HG02885 (cell line): Measurements from ENCODE around the gene USP2.
"Not testable (repeated sequence)": the region's sequence is repeated elsewhere in the genome, so short reads cannot be mapped to it uniquely, and the experiment has no call there.

ENCODE experiments used
- ATAC-seq: cut with Tn5 transposase; IDR thresholded peaks from one replicate; pipeline ENCODE4 v1.9.1; 2021; ENCODE audit warnings: mild to moderate bottlenecking; ENCODE audit not compliant: unreplicated experiment, poor library complexity

USP2 gene

DNA sequence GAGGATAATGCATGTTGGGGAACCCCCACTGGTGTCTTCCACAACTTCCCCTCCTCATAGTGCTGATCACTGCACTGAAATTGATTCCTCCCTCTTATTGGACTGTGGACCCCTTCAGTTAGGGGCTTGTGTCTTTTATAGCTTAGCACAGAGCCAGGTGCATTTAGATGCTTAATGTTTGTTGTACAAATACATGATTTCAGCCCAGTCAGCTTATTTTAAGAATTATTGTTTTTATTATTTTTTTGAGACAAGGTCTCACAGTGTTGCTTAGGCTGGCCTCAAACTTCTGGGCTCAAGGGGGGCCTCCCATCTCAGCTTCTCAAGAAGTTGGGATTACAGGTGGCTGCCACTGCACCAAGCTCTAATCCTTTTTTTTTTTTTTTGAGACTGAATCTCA is 33.2 kb upstream of the USP2 start:
- no peak for ATAC-seq

DNA sequence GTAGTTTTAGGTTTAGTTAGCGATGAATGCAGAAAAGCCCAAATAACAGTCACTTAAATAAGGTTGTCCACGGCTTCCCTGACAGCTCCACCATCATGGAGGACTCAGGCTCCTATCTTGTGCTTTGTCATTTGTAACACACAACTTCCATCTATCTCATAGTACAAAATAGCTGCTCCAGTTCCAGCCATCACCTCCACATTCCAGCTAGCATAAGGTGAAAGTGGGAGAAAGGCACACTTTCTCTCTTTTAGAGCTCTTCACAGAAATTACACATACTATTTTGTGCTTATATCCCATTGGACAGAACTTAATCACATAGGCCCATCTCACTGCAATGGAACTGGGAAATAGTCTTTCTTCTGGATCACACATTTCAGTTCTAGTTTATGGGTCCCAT is 32.8 kb upstream of the USP2 start:
- no peak for ATAC-seq

DNA sequence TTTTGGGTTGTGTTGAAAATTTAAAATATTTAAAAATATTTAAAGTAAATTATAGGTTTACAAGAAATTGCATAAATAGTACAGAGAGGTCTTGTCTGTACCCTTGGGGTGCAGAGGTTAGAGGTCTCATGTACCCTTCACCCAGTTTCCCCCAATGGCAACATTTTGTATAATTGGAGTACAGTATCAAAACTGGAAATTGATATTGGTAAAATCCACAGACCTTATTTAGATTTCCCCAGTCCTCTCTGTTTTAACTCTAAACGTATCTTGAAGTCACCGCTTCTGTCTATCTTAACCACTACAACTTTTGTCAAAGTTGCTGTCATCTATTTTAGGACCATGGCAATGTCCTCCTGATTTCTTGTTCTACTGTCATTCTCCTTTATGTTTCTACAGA is 30.6 kb upstream of the USP2 start:
- no peak for ATAC-seq

DNA sequence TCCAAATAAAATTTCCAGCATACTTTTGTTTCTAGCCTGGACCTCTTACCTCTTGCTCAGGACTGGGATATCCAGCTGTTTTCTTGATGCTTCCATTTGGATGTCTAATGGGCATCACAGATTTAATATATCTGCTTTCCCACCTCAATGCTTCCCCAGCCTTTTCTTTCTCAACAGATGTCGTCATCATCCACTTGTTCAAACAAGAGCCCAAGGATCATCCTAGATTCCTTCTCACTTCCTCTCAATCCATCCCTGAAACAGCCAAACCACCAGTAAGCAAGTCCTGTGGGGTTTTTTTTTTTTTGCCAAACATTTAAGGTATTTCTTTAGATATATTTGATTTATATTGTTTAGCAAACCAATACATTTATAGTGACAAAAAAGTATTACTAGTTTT is 29.0 kb upstream of the USP2 start:
- no peak for ATAC-seq

DNA sequence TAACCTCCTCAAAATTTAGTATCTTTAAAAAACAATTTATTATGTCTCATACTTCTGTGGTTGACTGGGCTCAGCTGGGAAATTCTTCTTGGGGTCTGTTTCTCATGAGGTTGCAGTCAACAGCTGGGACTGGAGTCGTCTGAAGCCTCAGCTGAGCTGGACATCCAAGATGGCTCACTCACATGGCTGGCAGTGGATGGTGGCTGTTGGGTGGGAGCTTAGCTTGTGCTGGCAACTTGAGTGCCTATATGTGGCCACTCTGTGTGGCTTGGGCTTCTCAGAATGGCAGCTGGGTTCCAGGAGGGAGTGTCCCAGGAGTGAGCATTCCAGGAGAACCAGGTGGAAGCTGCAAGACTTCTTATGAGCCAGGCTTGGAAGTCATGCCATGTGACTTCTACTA is 28.2 kb upstream of the USP2 start:
- ATAC-seq = no peak

DNA sequence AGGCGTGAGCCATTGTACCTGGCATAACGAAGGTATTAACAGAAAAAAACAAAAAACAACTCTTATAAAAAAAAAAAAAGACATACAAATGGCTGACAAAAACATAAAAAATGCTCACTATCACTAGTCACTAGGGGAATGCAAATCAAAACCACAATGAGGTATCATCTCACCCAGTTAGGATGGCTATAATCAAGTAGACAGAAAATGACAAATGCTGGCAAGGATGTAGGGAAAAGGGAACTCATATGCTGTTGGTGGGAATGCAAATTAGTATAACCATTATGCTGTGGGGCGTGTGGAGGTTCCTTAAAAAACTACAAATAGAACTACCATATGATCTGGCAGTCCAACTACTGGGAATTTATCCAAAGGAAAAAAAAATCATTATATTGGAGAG is 24.5 kb upstream of the USP2 start:
- no peak for ATAC-seq

DNA sequence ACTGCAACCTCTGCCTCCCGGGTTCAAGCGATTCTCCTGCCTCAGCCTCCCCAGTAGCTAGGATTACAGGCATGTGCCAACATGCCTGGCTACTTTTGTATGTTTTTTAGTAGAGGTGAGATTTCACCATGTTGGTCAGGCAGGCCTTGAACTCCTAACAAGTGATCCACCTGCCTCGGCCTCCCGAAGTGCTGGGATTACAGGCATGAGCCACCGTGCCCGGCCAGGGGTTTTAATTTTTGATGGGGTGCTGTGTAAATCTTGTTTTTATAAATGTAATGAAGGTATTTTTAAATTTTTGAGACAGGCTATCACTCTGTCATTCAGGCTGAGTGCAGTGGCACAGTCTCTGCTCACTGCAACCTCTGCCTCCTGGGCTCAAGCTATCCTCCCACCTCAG is 24.0 kb upstream of the USP2 start:
- ATAC-seq = not testable (repeated sequence)

DNA sequence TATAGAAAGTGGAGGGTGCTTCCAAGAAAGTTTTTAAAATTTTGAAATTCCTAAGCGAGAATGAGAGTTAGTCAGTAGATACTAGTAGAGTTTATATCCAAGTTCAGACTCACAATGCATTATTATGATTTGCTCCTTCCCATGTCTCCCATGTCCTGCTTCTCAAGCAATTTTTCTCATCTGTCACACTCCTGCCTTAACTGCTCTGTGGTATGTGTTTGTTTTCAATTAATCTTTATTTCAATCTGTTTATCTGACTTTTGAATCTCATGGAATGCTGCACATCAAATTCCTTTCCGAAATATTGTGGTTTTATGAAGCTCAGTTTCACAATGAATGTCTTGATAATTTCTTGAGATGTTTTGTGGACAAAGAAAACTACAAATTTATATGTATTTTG is 23.4 kb upstream of the USP2 start:
- ATAC-seq = no peak

DNA sequence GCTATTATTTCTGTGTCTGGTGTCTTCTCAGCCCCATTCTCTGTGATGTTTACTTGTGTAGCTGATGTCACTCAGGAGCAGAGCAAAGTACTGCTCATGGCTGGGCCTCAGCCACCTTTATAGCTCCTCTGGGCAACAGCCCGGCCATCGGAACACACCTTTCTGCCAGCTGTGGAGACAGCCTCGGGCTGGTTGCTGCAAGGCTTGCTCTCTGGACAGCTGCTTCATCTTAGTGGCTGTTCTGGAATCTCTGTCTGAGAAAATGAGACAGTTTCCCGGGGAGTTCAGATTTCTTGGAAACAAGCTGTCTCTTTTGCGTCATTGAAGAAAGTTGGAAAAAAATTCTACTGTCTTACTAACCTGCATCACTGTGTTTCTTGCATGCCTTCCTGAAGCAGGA is 21.5 kb upstream of the USP2 start:
- no peak for ATAC-seq

DNA sequence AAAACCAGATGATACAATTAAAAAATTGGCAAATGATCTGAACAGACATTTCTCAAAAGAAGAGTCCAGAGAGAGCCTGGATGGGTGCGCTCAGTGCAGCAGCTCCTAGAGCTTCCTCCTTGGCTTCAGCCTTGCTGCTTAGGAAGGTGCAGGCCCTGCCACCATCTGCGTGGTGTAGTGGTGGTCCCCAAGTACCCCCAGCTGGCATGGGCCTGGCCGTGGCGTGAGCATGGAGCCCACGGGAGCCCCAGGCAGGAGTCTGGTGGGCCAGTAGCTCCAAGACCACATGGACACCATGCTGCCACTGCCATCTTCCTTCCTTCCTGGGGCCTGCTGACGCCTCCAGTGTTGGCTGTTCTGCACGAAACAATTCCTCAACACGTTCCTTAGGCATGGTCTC is 21.0 kb upstream of the USP2 start:
- ATAC-seq = no peak

DNA sequence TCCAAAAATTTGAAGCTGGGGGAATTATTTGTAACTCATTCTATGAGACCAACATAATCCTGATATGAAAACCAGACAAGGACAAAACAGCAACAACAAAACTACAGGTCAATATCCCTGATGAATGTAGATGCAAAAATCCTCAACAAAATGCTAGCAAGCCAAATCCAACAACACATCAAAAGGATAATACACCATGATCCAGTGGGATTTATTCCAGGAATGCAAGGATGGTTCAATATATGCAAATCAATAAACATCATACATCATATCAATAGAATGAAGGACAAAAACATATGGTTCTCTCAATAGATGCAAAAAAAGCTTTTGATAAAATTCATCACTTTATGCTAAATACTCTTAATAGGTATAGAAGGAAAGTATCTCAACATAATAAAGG is 19.4 kb upstream of the USP2 start:
- no peak for ATAC-seq

DNA sequence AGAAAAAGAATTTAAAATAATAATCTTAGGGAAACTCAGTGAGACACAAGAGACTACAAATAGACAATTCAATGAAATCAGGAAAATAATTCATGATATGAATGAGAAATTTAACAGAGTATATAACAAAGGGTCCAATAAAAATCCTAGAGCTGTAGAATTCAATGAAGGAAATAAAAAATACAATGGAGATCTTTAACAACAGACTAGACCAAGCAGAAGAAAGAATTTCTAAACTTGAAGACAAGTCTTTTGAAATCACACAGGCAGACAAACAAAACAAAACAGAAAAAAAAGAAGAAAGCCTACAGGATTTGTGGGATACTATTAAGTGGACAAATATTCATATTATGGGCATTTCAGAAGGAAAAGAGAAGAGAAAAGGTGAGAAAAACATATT is 16.2 kb upstream of the USP2 start:
- ATAC-seq = no peak

DNA sequence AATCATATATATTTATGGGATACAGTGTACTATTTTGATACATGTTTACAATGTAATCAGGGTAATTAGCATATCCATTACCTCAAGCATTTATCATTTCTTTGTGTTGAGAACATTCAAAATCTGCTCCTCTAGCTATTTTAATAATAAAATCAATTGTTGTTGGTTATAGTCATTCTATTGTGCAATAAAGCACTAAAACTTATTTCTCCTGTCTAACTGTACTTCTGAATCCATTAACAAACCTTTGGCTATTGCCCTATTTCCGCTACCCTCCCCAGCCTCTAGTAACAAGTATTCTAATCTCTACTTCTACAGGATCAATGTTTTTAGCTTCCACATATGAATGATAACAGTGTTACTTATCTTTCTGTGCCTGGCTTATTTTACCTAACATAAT is 15.3 kb upstream of the USP2 start:
- ATAC-seq = no peak

DNA sequence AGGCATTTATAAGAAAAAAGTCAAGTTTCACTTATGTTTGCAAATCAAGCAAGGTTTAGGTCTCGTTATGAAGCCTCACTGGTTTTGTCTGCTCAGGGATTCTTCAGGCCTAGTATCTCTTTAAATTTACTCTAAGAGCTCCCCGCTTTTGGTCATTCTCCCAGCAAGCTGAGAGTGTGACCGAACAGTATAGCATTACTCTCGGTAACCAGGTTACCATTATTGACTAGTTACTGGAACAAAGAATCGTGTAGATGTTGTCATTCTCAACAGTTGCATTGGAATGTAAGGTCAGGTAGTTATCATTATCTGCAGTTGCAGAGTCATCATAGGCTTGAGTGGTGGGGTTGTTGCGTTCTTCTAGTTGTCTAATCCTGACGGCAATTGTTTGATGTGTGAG is 9.8 kb upstream of the USP2 start:
- no peak for ATAC-seq

DNA sequence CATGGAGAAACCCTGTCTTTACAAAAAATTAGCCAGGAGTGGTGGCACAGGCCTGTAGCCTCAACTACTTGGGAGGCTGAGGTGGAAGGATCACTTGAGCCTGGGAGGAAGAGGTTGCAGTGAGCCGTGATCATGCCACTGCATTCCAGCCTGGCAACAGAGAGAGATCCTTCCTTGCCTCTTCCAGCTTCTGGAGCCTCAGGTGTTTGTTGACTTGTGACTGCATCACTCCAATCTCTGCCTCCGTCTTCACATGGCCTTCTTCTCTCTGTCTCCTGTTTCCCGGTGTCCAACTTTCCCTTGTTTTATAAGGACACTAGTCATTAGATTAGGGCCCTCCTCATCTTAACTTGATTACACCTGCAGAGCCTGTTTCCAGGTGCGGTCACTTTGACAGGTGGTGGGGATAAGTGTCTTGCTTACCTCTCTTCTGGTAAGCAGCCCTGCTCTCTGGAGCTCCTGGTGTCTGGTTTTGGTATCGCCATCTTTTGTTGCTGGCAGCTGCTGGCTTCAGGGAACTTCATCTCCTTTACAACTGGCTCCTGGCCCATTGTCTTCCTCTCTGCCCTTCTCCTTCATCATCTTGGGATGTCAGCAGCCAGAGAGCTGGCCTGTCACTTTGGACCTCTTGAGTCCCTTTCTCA is 8.2 kb upstream of the USP2 start:
- ATAC-seq = no peak

DNA sequence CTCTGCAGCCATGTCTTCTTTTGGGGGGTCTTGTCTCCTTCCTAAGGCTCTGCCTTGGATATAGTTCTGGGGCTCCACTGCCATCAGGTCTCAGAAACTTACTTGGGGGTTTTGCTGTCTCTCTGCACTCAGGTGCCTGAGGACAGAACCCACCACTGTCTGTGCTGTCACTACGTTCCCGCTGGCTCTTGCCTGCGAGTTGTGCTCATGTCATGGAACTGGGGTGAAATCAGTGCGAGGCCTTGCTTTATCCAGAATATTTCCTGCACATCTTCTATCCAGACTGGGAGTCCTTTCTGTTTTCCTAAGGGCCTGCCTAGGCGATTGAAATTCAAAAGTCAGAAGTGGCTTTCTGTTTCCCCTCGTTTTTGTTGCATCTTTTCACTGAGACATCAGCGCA is 6.6 kb upstream of the USP2 start:
- no peak for ATAC-seq

DNA sequence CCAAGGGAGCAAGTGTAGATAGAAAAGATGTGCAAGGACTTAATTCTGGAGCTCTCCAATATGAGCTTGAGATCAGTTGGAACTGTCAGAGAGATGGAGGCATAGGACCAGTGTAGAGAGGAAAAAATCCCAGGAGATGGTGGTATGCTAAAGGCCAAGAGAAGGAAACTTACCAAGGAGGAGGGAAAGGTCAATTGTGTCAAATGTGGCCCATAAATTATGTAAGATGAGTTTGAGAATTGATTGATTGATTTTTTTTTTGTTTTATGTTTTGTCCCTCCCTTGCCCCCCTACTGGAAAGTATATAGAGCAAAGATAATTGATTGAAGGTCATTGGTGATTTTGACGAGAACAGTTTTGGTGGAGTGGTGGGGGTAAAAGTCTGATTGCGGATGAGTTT is 2.8 kb upstream of the USP2 start:
- ATAC-seq = no peak

DNA sequence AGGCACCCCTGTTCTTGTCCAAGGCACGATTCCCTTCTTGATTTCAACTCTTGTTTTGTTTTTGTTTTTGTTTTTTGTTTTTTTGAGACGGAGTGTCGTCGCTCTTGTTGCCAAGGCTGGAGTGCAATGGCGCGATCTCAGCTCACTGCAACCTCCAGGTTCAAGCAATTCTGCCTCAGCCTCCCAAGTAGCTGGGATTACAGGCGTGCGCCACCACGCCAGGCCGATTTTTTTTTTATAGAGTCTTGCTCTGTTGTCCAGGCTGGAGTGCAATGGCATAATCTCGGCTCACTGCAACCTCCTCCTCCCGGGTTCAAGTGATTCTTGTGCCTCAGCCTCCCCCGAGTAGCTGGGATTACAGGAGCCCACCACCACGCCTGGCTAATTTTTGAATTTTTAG is 1.0 kb upstream of the USP2 start:
- ATAC-seq = not testable (repeated sequence)

DNA sequence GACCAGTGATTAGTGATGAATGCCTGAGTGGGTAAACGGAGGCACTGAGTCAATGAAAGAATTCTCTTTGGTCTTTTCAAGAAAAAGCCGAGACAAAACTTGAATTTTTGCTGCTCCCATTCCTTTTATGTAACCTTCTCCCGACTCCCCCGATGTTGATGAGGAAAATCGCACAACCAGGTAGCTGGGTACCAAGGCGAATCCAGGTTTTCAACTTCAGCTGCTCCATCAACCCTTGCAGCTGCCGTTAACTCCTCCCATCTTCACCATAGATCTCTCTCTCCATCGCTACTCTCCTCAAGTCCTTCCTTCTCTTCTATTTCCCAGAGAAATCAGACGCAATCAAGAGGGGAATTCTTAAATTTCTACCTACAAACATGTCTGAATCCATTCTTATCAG is 611 bp upstream of the USP2 start:
- no peak for ATAC-seq

DNA sequence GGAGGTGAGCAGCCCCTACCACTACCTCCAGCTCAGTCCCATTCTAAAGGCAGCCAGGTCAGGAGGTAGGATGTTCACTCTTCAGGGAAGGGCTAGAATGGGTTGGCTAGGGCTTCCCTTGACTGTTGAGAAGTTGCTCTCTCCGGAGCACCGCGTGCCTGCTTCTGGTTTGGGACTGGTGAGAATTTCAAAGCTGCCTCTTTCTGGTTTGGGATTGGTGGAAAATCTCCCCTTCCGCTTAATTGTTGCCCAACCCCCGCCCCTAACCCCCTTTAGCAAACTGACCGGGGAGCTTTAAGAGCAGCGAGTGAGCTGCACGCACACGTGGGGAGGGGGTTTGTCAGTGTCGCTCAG is 686 bp downstream of the USP2 start:
- ATAC-seq = no peak

DNA sequence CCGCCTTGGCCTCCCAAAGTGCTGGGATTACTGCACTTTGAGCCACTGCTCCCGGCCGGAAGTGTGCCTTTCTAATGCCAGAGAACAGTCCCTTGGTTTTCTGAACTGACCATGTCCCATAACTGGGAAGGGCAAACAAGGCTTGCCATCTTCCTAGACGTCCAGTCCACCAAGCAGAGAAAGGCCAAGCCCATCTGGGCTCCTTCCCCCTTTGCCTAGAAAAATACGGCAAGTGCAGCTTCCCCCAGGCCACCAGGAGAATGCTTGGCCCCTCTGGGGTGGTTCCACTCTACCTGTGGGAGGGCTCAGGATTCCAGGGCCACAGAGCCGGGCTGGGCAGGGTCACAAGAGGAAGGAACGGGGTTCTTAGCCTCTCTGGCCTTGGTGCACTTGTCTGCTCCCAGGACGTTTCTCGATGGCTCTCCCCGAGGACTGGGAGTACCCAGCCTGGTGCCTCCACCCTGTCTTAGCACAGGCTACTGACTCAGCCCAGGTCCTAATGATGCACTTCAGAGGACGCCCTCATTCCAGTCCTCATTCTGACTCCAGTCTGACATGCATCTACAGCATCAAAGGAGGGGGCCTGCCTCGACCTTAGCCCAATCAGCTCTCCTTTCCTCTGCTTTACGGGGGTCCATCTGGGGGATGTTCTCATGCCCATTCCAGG is 1.2 kb downstream of the USP2 start:
- ATAC-seq = no peak

DNA sequence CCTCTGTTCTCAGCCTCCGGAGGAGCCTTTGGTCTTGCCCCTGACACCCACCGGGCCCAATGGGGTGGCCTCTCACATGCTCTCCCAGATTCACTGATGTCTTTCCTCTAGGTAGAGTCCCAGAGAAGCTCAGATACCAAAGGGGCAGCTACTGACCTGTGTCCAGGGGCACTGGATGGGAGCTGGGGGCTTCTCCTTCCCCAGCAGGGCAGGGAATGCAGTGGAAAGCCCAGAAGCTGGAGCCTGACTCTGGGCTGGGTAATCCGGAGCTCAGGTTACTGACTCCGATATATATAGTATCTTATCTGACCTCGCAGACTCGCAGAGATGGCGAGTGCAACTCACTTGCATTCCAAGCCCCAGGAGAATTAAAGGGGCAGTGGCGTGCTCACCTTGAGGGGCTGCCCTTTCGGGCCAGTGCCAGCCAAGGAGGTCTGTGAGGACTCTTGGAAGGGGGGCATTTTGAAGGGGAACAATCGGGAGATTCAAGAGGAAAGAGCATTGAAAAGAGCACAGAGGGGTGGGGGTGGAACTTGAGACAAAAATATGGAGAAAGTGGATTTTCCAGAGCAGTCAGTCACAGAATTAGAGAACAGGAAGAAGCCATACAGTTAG is 2.5 kb downstream of the USP2 start:
- ATAC-seq = no peak
